Body of pancreas (tissue), 4 donors: ENCODE data around the gene ATG2B.

ENCODE experiments used
- POLR2A ChIP-seq, 3 donors: fragments of 450-650 bp; IDR thresholded peaks; one replicate each; pipeline ENCODE4 v1.6.1; 2016; ENCODE audit warnings: antibody characterized with exemption in 3 of 3, mild to moderate bottlenecking in 2 of 3
- TF ChIP-seq, protein P1 (sequence below), 7 experiments: fragments of 450-650 bp in 4 of 7; fragments of 200-600 bp in 3 of 7; sonication (generic) in 3 of 7; IDR thresholded peaks; one replicate each; pipeline ENCODE4 v1.5.1; 2016 to 2019; ENCODE audit warnings: antibody characterized with exemption in 7 of 7

DNA sequence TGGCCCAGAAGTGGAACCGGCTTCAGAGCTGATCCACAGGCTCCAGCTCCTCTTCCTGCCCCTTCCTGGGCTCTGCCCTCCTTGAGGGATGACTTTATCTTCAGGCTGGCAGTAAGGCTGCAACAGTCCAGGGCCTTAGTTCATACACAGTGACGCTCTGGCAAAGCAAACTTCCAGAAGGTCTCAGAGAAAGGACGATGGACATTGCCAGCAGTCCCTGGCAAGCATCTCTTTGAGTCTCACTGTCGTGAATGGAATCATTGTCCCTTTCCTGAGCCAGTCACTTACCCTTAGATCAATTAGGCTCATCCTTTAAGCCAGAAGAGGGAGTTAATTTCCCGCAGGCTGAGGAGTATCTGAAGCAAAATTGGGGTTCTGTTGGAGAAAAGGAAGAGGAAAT, 37.4 kb upstream of the ATG2B start:
- TF ChIP-seq, protein P1, sequence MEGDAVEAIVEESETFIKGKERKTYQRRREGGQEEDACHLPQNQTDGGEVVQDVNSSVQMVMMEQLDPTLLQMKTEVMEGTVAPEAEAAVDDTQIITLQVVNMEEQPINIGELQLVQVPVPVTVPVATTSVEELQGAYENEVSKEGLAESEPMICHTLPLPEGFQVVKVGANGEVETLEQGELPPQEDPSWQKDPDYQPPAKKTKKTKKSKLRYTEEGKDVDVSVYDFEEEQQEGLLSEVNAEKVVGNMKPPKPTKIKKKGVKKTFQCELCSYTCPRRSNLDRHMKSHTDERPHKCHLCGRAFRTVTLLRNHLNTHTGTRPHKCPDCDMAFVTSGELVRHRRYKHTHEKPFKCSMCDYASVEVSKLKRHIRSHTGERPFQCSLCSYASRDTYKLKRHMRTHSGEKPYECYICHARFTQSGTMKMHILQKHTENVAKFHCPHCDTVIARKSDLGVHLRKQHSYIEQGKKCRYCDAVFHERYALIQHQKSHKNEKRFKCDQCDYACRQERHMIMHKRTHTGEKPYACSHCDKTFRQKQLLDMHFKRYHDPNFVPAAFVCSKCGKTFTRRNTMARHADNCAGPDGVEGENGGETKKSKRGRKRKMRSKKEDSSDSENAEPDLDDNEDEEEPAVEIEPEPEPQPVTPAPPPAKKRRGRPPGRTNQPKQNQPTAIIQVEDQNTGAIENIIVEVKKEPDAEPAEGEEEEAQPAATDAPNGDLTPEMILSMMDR (IDR thresholded peaks at IDR 0.05): no peak
- no peak for TF ChIP-seq POLR2A (IDR thresholded peaks at IDR 0.05)
